Esophagus (tissue), 2 donors: Measurements from ENCODE around the gene ZNF662. TPM values are rescaled to one million over a fixed set of nuclear protein-coding genes. Genes with fewer than 3 reads are reported as not detected.

ENCODE experiments used
- H3K27ac ChIP-seq, 2 donors: one replicate each; pipeline ENCODE4 v1.5.1; 2013; ENCODE audit warnings: low read depth in 2 of 2, mild to moderate bottlenecking in 2 of 2, inconsistent platforms in 1 of 2, low read length in 1 of 2, moderate library complexity in 1 of 2
- H3K27me3 ChIP-seq, 2 donors: one replicate each; pipeline ENCODE4 v1.6.1; 2013; ENCODE audit warnings: low read length in 2 of 2, control low read depth in 1 of 2, mild to moderate bottlenecking in 1 of 2; ENCODE audit not compliant: insufficient read depth in 2 of 2, control insufficient read depth in 1 of 2
- H3K36me3 ChIP-seq, 2 donors: one replicate each; pipeline ENCODE4 v1.6.1; 2013; ENCODE audit warnings: low read length in 1 of 2; ENCODE audit not compliant: control insufficient read depth in 2 of 2, insufficient read depth in 2 of 2
- H3K4me1 ChIP-seq, 2 donors: one replicate each; pipeline ENCODE4 v1.6.1; 2013; ENCODE audit warnings: low read length in 1 of 2; ENCODE audit not compliant: control insufficient read depth in 2 of 2, insufficient read depth in 2 of 2
- H3K4me3 ChIP-seq, 2 donors: one replicate each; pipeline ENCODE4 v1.5.1; 2013; ENCODE audit warnings: low read length in 2 of 2, mild to moderate bottlenecking in 2 of 2, low read depth in 1 of 2, moderate library complexity in 1 of 2
- H3K9me3 ChIP-seq, 2 donors: one replicate each; pipeline ENCODE4 v1.6.1; 2013; ENCODE audit warnings: mild to moderate bottlenecking in 2 of 2, low read depth in 1 of 2, low read length in 1 of 2, moderate library complexity in 1 of 2; ENCODE audit not compliant: control insufficient read depth in 2 of 2, insufficient read depth in 1 of 2
- WGBS, 2 donors: extraction: QIAGEN DNeasy Blood & Tissue Kit; methylation state at CpG; one replicate each; pipeline ENCODE4 v1.1.7; 2013; 5-methylcytosine and 5-hydroxymethylcytosine counted together
- polyA plus RNA-seq, 2 donors: library from polyadenylated mRNA; stranded (reverse); fragments of 200-250 nt; gene quantifications; one replicate each; pipeline ENCODE4 v1.2.3, GENCODE V29; 2013
- donor health status: healthy with polysubstance abuse.
- donor health status: Bipolar disorder and iron deficiency.

Gene ZNF662
- polyA plus RNA-seq, 2 donors = 2.5 to 5.2 TPM

DNA sequence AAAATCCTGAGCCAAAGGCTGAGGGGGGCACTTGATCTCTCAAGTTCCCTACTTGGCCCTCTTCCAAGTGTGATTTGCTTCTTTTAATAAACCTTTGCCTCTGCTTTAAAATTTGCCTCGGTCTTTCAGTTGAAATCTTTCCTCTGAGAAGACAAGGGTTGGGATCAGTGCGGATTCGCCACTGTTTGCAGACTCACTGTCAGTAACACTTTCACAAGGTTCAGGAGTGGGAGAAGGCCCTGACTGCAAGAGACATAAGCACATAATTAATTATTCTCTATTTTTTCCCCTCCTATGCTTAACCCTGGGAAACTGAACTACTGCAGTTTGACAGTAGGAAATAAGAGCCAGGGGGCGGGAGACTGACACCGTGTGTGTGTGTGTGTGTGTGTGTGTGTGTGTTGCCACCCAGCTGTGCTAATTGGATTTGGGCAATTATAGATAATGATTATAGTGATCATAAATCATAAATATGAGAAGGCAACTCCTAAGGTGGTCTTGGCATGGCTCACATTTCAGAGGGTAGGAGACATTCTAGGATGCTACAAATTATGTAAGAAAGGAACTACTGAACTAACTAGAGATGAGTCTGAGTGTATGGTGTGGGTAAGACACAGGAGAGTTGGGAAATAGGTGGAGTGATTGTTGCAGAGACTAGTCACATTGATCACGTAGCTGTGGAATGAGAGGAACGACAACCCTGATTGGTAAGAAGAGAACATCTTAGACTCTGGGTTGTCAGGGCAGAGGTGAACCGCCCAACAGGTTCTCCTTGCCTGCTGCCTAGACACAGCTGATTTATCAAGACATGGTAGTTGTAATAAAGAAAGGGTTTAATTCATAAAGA is 5.5 kb upstream of the ZNF662 start:
- peak overlapping the region; percentile 74 to 86 for H3K27ac ChIP-seq
- H3K4me3 ChIP-seq = peak overlapping the region in 1 of 2 donors; percentile 11
- WGBS, 2 donors = 71 to 73% methylated on average over 8 of the region's 8 CpGs

DNA sequence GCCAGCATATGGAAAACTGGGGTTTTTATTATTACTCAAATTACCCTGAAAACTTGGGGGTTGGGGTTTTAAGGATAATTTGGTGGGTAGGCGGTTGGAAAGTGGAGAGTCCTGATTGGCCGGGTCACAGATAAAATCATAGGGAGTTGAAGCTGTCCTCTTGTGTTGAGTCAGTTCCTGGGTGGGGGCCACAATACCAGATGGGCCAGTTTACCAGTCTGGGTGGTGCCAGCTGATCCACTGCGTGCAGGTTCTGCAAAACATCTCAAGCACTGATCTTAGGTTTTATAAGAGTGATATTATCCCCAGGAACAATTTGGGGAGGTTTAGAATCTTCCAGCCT is 4.9 kb upstream of the ZNF662 start:
- H3K27me3 ChIP-seq = no peaks in the 10 kb centered on the region
- no peaks in the 10 kb centered on the region for H3K9me3 ChIP-seq
- 57 to 68% methylated on average over 3 of the region's 3 CpGs for WGBS, 2 donors
- peak overlapping the region; percentile 46 to 53 for H3K27ac ChIP-seq
- H3K4me3 ChIP-seq = no peak overlapping the region
- no peaks in the 10 kb centered on the region for H3K36me3 ChIP-seq
- peaks cover 0 to 3% of the 10 kb centered on the region in 2 donors for H3K4me1 ChIP-seq

More for the DNA sequence above, 5.5 kb upstream of the ZNF662 start:
- no peaks in the 10 kb centered on the region for H3K27me3 ChIP-seq
- H3K9me3 ChIP-seq = no peaks in the 10 kb centered on the region
- H3K36me3 ChIP-seq = no peaks in the 10 kb centered on the region
- H3K4me1 ChIP-seq = peaks cover 0 to 3% of the 10 kb centered on the region in 2 donors

DNA sequence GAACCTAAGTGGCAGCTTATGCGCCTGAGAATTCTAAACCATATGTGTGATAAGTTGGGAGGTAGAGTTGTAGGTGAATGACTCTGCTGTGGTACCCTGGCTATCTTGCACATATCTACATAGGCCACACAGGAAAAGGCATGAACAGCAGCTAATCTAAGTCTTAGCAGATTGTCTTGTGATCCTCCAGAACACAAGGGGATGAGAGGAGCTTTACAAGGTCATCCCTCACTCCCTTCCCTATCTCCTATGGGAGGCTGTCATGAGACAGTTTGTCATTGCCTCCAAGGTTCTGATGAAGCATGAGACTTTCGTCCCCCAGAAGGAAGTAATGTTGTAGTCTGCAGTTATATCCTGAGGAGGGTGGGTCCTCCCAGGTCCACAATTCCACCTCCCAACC is 3.7 kb upstream of the ZNF662 start:
- Histone ChIP-seq H3K9me3 (no peaks in the 10 kb centered on the region), H3K27ac (peak overlapping the region in 1 of 2 donors; percentile 40), H3K4me1 (peaks cover 0 to 9% of the 10 kb centered on the region in 2 donors), H3K36me3 (no peaks in the 10 kb centered on the region), H3K27me3 (no peaks in the 10 kb centered on the region), H3K4me3 (no peak overlapping the region)
- WGBS, 2 donors = 89 to 95% methylated on average over 2 of the region's 2 CpGs

DNA sequence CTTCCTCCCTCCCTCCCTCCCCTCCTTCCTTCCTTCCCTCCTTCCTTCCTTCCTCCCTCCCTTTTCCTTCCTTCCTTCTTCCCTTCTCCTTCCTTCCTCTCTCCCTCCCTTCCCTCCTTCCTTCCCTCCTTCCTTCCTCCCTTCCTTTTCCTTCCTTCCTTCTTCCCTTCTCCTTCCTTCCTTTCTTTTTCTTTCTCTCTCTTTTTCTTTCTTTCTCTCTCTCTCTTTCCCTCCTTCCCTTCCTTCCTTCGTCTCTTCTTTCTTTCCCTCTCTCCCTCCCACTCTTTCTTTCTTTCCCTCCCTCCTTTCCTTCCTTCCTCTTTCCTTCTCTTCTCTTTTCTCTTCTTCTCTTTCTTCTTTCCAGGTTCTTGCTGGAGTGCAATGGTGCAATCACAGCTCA is 1.9 kb upstream of the ZNF662 start:
- H3K9me3 ChIP-seq = no peaks in the 10 kb centered on the region
- no peaks in the 10 kb centered on the region for H3K36me3 ChIP-seq
- no peaks in the 10 kb centered on the region for H3K27me3 ChIP-seq
- H3K4me1 ChIP-seq = peaks cover 0 to 10% of the 10 kb centered on the region in 2 donors
- no peak overlapping the region for H3K27ac ChIP-seq
- H3K4me3 ChIP-seq = no peak overlapping the region
- 92 to 100% methylated on average over 1 of the region's 1 CpG for WGBS, 2 donors

DNA sequence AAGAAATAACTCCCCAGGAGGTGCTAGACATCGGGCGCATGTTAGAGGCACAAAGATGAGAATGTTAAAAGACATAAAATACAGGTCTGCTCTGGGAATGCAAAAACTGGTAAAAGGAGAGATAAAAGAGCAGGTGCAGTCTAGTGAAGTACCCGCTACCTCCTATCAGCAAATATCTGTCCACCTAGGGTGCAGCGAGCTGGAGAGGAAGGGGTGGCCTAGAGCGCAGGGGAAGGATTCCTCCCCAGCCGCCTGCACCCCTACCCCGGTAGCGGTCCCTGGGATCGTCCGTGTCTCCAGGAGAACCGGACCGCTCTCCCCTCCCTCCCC is 237 bp upstream of the ZNF662 start:
- Histone ChIP-seq H3K9me3 (peaks cover 0 to 5% of the 10 kb centered on the region in 2 donors), H3K4me3 (peak overlapping the region; percentile 52 to 74), H3K27me3 (no peaks in the 10 kb centered on the region), H3K4me1 (peaks cover 0 to 7% of the 10 kb centered on the region in 2 donors), H3K27ac (peak overlapping the region in 1 of 2 donors; percentile 83), H3K36me3 (no peaks in the 10 kb centered on the region)
- 11 to 16% methylated on average over 12 of the region's 12 CpGs for WGBS, 2 donors

DNA sequence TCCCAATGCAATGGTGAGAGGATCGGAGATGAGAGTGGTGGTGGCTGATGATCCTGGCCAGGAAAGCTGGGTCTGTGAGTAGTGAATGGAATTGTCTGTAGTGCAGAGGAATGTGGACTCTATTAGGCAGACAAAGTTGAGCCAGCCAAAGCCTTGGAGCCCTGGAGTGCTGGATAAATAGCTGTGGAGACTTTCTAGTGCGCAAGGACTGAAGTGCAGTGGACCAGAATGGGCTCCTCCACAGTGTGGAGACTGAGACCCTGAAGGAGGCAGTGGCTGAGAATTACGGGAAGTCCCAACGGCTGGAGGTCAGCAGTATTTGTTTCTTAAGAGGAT is 874 bp downstream of the ZNF662 start:
- Histone ChIP-seq H3K36me3 (no peaks in the 10 kb centered on the region), H3K4me1 (peaks cover 0 to 7% of the 10 kb centered on the region in 2 donors), H3K27ac (peak overlapping the region in 1 of 2 donors; percentile 67), H3K4me3 (peak overlapping the region; percentile 52 to 74), H3K27me3 (no peaks in the 10 kb centered on the region), H3K9me3 (peaks cover 0 to 5% of the 10 kb centered on the region in 2 donors)
- WGBS, 2 donors = 71 to 80% methylated on average over 4 of the region's 4 CpGs

DNA sequence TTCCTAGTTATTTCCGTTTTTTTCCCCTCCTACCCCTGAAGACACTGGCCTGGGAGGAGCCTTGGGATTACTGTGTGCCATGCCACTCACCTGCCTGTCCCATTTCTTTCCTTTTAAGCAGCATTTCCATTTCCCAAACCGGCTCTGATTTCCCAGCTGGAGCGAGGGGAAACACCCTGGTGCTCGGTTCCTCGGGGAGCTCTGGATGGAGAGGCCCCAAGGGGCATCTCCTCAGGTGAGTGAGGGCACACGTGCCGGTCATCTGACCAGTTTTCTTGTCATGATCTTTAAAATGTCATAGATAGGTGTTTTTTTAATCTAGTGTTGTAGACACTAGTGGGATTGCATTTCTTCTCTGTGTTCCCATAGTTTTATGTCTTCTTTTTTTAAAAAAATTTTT is 2.7 kb downstream of the ZNF662 start:
- Histone ChIP-seq H3K4me1 (peaks cover 0 to 7% of the 10 kb centered on the region in 2 donors), H3K27ac (no peak overlapping the region), H3K27me3 (no peaks in the 10 kb centered on the region), H3K36me3 (peaks cover 0 to 3% of the 10 kb centered on the region in 2 donors), H3K4me3 (no peak overlapping the region), H3K9me3 (peaks cover 0 to 9% of the 10 kb centered on the region in 2 donors)
- 87 to 89% methylated on average over 7 of the region's 7 CpGs for WGBS, 2 donors

DNA sequence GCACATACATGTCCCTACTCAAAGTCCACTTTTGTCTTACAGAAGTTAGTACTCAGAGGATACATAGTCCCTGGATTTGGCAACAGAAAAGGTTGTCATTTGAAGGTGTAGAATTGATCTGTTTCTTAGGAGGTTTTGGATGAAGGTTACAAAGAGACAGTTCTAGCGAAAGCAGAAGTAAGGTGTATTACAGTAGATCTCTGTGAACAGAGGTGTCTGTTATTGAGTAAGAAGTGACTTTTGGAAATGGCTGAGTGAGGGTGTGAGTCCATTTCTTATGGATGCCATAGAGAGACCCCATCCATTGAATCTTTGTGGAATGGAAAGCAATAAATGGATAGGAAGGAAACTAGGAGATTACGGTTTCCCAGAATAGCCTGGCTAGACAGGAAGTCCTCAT is 5.6 kb downstream of the ZNF662 start:
- Histone ChIP-seq H3K27me3 (no peaks in the 10 kb centered on the region), H3K27ac (no peak overlapping the region), H3K36me3 (peaks cover 3 to 5% of the 10 kb centered on the region in 2 donors), H3K4me1 (peaks cover 0 to 7% of the 10 kb centered on the region in 2 donors), H3K4me3 (no peak overlapping the region), H3K9me3 (peaks cover 7 to 21% of the 10 kb centered on the region in 2 donors)
- 99 to 100% methylated on average over 2 of the region's 2 CpGs for WGBS, 2 donors

DNA sequence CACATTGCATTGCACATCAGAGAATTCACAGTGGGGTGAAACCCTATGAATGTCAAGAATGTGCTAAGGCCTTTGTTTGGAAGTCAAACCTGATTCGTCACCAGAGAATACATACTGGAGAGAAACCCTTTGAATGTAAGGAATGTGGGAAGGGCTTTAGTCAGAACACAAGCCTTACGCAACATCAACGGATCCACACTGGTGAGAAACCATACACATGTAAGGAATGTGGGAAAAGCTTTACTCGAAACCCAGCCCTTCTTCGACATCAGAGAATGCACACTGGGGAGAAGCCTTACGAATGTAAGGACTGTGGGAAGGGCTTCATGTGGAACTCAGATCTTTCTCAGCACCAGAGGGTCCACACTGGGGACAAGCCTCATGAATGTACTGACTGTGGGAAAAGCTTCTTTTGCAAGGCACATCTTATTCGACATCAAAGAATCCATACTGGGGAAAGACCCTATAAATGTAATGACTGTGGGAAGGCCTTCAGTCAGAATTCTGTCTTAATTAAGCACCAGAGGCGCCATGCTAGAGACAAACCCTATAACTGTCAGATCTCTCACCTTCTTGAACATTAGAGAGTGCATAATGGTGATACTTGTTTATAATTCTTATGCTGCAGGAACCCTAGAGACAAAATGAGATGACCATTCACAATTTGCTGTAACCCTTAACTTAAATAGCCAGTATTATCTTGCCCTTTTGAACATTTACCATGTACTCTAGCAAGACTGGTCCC is 9.0 kb downstream of the ZNF662 start:
- Histone ChIP-seq H3K4me1 (no peaks in the 10 kb centered on the region), H3K27ac (no peak overlapping the region), H3K9me3 (peaks cover 7 to 23% of the 10 kb centered on the region in 2 donors), H3K27me3 (no peaks in the 10 kb centered on the region), H3K4me3 (no peak overlapping the region), H3K36me3 (peaks cover 3 to 5% of the 10 kb centered on the region in 2 donors)
- WGBS, 2 donors = 95% methylated on average over 8 of the region's 8 CpGs
